ENCODE data around the gene MAP2K5.
"Not testable (repeated sequence)": the region's sequence is repeated elsewhere in the genome, so short reads cannot be mapped to it uniquely, and the experiment has no call there.

Gene MAP2K5

GRCh38 chr15:67605871-67606270 is 63.4 kb downstream of the MAP2K5 start:
- FAIRE-seq = no peak

DNA sequence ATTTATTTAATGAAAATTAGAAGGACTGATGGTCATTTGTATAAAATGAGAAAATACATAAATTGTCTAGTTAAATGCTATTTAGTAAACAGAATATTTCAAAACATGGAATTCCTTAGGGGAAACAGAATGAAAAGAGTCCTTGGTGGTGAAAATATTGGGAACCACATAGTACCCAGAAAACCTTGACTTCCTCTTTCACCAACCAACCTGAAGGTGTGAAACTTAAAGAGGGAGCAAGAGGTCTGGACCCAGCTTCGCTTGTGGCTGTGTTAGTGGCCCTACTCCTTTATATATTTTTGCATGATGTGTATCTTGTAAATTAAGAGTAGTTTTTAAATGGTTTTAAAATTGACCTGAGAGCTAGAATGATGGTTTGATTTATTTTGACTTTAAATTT is 64.2 kb downstream of the MAP2K5 start:
- no peak for FAIRE-seq

DNA sequence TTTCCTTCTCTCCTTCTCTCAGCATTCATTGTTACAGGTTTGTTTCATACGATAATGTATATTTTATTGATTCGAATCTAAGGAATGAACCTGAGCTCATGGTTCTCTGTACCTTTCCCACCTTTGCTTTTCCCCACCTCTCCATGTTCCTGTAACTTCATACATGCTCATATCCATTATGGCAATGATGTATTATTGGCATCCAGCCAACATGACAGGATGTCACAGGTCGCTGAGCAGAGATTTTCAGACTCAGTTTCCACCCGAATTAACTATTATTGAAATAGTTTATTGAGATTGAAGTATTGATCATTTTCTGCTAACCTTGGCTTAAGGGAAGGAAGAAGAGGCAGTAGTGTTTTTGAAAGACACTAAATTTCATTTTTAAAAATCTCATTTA is 64.8 kb downstream of the MAP2K5 start:
- FAIRE-seq = no peak

- FAIRE-seq = no peak
Observed at GRCh38 chr15:67607959-67608637, 65.6 kb downstream of the MAP2K5 start.

- FAIRE-seq = no peak
Observed at GRCh38 chr15:67608638-67608959, 66.1 kb downstream of the MAP2K5 start.

- no peak for FAIRE-seq
Observed at GRCh38 chr15:67611370-67612369, 69.2 kb downstream of the MAP2K5 start.

DNA sequence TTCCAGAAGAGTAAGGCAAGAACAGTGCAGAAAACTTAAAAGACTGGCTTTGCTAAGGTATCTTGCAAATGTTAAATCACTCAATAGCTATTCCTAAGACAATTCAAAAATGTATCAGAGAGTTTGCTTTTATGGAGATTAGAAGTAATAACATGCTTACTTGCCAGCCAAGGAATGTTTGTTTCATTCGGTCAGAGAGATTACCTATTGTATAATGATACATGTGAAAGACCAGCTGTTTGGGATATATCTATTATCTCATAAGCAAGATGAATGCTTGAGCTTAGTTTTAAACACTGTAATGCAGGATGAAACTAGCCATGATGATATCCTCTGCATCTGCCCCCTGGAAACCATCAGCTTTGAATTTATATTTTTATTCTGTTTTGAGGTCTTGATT is 70.7 kb downstream of the MAP2K5 start:
- FAIRE-seq = no peak

DNA sequence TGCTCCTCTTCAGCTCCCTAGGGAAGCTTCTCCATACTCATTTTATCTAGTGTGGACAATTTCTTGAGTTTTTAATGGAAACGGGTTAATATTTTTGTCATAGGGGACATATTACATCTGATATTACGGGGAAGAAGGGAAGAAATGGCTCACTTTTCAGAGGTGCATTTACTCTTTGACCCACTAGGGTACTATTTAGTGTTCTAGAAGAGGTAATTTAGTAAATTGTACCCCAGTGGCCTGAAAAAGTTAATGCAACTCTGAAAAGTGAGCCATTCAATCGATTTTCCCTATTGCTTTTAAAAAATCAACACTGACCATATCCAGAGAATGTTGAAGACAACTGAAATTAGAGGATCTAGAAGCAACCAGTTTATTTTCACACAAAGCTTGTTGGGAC is 71.2 kb downstream of the MAP2K5 start:
- FAIRE-seq = no peak

- not testable (repeated sequence) for FAIRE-seq
Observed at GRCh38 chr15:67615131-67615534, 72.6 kb downstream of the MAP2K5 start.

DNA sequence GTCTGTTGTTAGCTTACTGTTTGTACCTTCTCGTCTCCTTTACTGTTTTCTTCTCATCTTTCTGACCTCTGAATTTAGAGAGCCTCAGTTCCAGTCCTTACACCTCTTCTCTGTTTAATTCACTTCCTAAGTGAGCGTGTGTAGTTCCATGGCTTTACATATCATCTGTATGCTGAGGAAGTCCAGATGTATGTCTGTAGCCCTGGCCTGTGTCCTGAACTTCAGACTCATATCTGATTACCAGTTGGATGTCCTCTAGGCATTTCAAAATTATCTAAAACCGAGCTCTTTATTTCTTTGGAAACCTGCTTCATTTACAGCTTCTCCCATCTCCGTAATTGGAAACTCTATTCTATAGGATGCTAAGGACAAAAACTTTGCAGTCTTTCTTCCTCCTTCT is 75.8 kb downstream of the MAP2K5 start:
- FAIRE-seq = no peak

GRCh38 chr15:67622110-67622509 is 79.6 kb downstream of the MAP2K5 start:
- FAIRE-seq = no peak

GRCh38 chr15:67632261-67632660 is 89.8 kb downstream of the MAP2K5 start:
- FAIRE-seq = no peak

DNA sequence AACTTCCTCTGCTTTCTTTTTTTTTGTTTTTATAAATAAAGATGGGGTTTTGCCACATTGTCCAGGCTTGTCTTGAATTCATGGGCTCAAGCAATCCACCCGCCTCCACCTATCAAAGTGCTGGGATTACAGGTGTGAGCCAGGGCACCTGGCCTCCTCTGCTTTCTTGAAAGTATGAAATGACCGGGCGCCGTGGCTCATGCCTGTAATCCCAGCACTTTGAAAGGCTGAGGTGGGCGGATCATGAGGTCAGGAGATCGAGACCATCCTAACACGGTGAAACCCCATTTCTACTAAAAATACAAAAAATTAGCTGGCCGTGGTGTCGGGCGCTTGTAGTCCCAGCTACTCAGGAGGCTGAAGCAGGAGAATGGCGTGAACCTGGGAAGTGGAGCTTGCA is 93.4 kb downstream of the MAP2K5 start:
- not testable (repeated sequence) for FAIRE-seq

- no peak for FAIRE-seq
Observed at GRCh38 chr15:67639591-67639990, 97.1 kb downstream of the MAP2K5 start.

- no peak for FAIRE-seq
Observed at GRCh38 chr15:67641453-67641852, 99.0 kb downstream of the MAP2K5 start.

GRCh38 chr15:67646847-67647246 is 104.3 kb downstream of the MAP2K5 start:
- FAIRE-seq = no peak

DNA sequence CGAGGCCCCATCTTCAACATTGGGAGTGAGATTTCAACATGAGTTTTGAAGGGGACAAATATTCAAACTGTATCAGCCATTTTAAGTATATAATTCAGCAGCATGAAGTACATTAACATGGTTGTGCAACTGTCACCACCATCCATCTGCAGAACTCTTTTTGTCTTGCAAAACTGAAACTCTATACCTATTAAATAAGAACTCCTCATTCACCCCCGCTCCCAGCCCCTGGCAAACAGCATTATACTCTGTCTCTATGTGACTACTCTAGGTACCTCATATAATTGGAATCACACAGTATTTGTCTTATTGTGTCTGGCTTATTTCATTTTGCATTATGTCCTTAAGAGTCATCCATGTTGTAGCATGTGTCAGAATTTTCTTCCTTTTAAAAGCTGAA is 110.1 kb downstream of the MAP2K5 start:
- no peak for FAIRE-seq

GRCh38 chr15:67660446-67660845 is 117.9 kb downstream of the MAP2K5 start:
- no peak for FAIRE-seq

- FAIRE-seq = no peak
Observed at GRCh38 chr15:67660874-67661606, 118.5 kb downstream of the MAP2K5 start.

DNA sequence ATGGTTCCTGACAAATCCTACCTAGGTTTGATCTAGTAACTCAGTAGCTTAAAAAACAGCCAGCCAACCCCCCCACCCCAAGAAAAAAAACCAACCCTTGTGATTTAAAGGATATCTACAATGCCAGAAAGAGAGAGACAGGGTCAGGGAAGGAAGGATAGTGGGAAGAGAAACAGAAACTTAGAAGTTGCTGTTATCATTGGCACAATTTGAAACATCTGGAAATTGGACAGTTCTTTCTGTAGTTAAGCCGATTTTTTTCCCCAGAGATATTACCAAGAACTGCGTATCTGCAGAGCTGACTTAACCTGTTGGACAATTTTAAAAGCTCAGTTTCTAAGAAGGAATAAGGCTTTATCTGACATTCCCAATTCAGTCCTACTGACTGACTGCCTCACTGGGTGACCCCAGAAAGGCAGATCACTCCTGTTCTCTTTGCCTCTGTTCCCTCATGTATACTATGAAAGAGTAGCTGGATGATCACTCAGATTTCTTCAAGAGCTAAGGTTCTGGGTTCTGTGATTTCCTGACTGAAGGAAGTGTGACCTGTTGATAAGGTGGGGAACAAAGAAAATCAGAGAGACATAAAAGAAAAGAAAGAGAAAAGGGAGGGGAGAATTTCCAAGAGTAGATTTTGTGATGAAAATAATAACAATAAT is 128.3 kb downstream of the MAP2K5 start:
- no peak for FAIRE-seq

DNA sequence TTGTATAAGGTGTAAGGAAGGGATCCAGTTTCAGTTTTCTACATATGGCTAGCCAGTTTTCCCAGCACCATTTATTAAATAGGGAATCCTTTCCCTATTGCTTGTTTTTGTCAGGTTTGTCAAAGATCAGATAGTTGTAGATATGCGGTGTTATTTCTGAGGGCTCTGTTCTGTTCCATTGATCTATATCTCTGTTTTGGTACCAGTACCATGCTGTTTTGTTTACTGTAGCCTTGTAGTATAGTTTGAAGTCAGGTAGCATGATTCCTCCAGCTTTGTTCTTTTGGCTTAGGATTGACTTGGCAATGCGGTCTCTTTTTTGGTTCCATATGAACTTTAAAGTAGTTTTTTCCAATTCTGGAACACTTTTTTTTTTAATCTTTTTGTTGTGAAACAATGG is 130.3 kb downstream of the MAP2K5 start:
- not testable (repeated sequence) for FAIRE-seq

GRCh38 chr15:67674983-67675382 is 132.5 kb downstream of the MAP2K5 start:
- FAIRE-seq = no peak

GRCh38 chr15:67678089-67678488 is 135.6 kb downstream of the MAP2K5 start:
- FAIRE-seq = no peak

All from TTC549 (cell line).